SK-N-SH (cell line): ENCODE data around the gene CCNL1.

Source experiments
- CTCF ChIP-seq: fragments of 200-600 bp; sonication (generic); IDR thresholded peaks from 2 replicates; pipeline ENCODE4 v1.6.1; 2017; ENCODE audit warnings: antibody characterized with exemption, mild to moderate bottlenecking, moderate library complexity
- JUND ChIP-seq: IDR thresholded peaks from 2 replicates; pipeline ENCODE4 v1.4.0; 2012
- MAX ChIP-seq: IDR thresholded peaks from 2 replicates; pipeline ENCODE4 v1.4.0; 2012; ENCODE audit warnings: low read depth
- POLR2AphosphoS5 ChIP-seq: IDR thresholded peaks from 2 replicates; pipeline ENCODE4 v1.6.1; 2012; ENCODE audit warnings: low read depth, low read length
- SMC3 ChIP-seq: IDR thresholded peaks from 2 replicates; pipeline ENCODE4 v1.6.1; 2012; ENCODE audit warnings: low read depth, low read length, improper control_type of control experiment
- TAF1 ChIP-seq: IDR thresholded peaks from 2 replicates; pipeline ENCODE4 v1.6.1; 2012; ENCODE audit warnings: low read depth, mild to moderate bottlenecking, low read length, moderate library complexity, borderline replicate concordance
- YY1 ChIP-seq: IDR thresholded peaks from 2 replicates; pipeline ENCODE4 v1.4.0; 2012; ENCODE audit warnings: low read depth, mild to moderate bottlenecking

GRCh38 chr3:157135671-157136396, 24.1 kb downstream of the CCNL1 start:
- TF ChIP-seq SMC3: no peak
- peak; percentile 35 for TF ChIP-seq CTCF
- TF ChIP-seq TAF1: no peak
- no peak for TF ChIP-seq YY1
- TF ChIP-seq MAX: no peak
- TF ChIP-seq POLR2AphosphoS5: no peak
- TF ChIP-seq JUND: peak; percentile 15; the same call in 1 of the 2 replicates
